Left renal cortex interstitium (tissue), 4 donors: Measurements from ENCODE around the gene SLFN11. TPM values are rescaled to one million over a fixed set of nuclear protein-coding genes. Genes with fewer than 3 reads are reported as not detected.
"Not testable (repeated sequence)": the region's sequence is repeated elsewhere in the genome, so short reads cannot be mapped to it uniquely, and the experiment has no call there.

Source experiments
- DNase-seq, 4 donors: peaks; one replicate each; pipeline ENCODE4 v3.0.0-alpha.2; 2013; ENCODE audit warnings: low read depth in 4 of 4, low spot score in 2 of 4, missing footprints in 1 of 4
- polyA plus RNA-seq, 4 donors: library from polyadenylated mRNA; unstranded; fragments of 120-200 nt; gene quantifications; one replicate each; pipeline ENCODE4 v1.2.1, GENCODE V29; 2013; ENCODE audit not compliant: insufficient read length in 4 of 4

Gene SLFN11, protein sequence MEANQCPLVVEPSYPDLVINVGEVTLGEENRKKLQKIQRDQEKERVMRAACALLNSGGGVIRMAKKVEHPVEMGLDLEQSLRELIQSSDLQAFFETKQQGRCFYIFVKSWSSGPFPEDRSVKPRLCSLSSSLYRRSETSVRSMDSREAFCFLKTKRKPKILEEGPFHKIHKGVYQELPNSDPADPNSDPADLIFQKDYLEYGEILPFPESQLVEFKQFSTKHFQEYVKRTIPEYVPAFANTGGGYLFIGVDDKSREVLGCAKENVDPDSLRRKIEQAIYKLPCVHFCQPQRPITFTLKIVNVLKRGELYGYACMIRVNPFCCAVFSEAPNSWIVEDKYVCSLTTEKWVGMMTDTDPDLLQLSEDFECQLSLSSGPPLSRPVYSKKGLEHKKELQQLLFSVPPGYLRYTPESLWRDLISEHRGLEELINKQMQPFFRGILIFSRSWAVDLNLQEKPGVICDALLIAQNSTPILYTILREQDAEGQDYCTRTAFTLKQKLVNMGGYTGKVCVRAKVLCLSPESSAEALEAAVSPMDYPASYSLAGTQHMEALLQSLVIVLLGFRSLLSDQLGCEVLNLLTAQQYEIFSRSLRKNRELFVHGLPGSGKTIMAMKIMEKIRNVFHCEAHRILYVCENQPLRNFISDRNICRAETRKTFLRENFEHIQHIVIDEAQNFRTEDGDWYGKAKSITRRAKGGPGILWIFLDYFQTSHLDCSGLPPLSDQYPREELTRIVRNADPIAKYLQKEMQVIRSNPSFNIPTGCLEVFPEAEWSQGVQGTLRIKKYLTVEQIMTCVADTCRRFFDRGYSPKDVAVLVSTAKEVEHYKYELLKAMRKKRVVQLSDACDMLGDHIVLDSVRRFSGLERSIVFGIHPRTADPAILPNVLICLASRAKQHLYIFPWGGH
- 10 to 100 TPM in 3 of 4 donors, 1 to 10 TPM in 1; 8.7 to 19.1 (median 11.3) TPM for polyA plus RNA-seq

DNA sequence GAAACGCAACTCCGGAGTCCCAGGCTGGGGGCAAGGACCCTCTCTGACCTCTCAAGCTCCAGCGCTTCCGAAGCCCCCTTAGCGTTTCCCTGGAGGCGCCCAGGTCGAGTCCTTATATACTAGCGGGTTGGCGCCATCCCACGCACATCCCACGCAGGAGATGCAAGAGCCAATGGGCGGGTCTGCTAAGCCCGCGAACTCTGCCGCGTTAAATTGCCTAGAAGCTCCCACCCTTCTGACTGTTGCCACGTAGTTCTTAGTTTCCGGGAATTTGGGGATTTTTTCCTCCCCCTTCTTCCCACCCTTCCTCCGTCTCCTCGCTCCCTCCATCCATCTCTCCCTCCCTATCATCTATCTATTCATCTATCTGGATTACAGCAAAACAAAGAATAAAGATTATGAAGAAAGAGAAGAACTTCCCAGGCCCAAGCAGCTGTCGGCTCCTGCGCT, at the start of gene SLFN11:
Gene SLFN11, minus strand, starts transcription at position 88 of the 450 bp plus-strand sequence. CDS start 9,814 bp downstream, outside the sequence.
- DNase-seq = peak in 3 of 4 donors; percentile 11 to 34 (median 29)

DNA sequence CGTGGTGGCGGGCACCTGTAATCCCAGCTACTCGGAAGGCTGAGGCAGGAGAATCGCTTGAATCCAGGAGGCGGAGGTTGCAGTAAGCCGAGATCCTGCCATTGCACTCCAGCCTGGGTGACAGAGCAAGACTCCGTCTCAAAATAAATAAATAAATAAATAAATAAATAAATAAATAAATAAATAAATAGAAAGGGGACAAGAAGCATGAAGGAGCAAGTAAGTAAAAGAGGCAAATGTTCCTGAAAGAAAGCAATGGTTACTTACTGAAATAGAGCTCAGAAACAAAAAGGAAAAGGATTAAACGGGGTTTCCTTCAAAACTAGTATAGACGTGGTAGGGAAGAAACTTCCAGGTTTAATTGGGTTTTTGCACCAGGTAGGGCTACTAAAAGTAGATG, 47.6 kb upstream of the SLFN11 start:
- DNase-seq = not testable (repeated sequence)

DNA sequence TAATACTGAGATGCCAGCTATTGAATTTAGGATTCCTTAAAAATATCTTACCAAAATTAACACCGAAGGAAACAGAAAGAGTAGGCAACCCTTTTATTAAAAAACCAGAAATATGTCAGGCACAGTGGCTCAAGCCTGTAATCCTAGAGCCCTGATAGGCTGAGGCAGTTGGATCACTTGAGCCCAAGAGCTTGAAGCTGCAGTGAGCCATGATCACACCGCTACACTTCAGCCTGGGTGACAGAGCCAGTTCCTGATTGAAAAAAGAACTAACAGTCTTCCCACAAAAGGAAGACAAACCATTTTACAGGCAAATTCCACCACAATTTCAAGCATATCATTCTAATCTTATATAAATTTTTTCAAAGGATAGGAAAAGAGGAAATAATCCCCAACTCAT, 43.2 kb upstream of the SLFN11 start:
- no peak for DNase-seq

DNA sequence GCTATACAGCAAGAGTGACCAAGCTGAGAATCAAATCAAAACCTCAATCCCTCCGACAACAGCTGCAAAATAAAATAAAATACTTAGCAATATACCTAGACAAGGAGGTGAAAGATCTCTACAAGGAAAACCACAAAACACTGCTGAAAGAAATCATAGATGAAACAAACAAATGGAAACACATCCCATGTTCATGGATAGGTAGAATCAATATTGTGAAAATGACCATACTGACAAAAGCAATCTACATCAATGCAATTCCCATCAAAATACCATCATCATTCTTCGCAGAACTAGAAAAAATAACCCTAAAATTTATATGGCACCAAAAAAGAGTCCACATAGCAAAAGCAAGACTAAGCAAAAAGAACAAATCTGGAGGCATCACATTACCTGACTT, 41.3 kb upstream of the SLFN11 start:
- not testable (repeated sequence) for DNase-seq

DNA sequence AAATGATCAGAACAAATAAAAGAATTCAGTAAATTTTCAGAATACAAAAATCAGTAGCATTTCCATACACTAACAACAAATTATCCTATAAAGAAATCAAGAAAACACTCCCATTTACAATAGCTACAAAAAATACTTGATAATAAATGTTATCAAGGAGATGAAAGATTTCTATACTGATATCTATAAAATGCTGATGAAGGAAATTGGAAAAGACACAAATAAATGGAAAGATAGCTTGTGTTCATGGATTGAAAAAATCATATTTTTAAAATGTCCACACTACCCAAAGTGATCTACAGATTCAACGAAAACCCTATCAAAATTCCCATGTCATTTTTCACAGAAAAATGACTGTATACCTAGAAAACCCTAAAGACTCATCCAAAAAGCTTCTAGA, 40.8 kb upstream of the SLFN11 start:
- no peak for DNase-seq

DNA sequence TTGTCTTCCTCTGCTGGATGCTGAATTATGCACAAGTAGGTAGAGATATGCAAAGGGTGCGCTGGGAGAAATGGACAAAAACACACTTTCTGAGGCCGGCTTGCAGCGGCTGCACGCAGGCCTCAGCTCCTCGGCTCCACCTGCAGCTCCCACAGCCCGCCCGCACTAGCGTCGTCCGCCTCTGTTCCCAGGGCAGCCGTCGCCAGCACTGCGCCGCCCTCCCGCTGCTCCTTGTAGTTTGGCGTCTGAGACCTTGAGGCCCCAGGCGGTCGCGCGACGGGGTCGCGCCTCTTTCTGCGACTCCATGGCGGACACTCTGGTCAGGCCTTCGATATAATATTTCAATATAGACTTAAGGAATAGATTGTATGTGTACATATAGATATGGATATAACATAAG, 34.1 kb upstream of the SLFN11 start:
- no peak for DNase-seq

DNA sequence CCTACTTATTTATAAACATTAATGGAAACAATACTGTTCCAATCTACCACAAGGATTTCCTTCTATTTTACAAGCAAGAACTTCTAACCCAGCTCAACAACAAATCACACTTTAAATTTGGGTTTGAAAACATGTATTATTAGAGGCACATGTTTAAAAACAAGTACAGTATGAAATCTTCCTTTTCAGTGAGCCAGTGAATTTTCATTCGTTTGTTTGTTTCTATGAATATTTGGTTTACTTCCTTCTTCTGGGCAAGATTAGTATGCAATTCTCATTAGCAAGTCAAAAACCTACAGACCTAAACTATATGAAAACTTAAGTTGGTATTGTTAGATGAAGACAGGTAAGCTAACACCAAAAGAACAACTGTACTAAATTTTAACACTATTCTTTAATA, 33.1 kb upstream of the SLFN11 start:
- no peak for DNase-seq

DNA sequence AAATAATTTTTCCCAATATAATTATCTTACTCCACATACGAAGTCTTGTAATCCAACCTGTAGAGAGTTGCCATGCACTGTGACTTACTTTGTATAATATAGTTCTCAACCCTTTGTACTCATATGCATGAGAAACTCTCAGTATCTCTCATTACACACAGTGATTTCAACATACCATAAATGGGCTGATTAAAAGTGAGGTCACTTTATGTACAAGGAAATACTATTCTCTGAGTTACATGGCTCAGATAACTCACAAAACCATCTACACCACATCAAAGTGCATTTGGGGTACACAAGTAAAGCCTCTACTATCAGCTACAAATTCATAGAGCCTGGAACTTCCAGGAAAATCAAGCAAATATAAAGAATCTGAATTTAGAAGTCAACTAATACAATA, 30.9 kb upstream of the SLFN11 start:
- no peak for DNase-seq

DNA sequence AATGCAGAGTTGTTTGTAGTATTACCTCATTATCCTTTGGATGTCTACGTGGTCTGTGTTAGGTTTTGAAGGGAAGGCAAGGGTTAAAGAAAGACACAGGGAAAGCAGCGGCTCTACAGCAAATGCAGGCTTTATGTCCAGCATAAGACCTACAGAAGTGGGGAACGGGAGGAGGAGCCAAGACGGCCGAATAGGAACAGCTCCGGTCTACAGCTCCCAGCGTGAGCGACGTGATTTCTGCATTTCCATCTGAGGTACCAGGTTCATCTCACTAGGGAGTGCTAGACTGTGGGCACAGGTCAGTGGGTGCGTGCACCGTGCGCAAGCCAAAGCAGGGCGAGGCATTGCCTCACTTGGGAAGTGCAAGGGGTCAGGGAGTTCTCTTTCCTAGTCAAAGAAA, 20.4 kb upstream of the SLFN11 start:
- not testable (repeated sequence) for DNase-seq

DNA sequence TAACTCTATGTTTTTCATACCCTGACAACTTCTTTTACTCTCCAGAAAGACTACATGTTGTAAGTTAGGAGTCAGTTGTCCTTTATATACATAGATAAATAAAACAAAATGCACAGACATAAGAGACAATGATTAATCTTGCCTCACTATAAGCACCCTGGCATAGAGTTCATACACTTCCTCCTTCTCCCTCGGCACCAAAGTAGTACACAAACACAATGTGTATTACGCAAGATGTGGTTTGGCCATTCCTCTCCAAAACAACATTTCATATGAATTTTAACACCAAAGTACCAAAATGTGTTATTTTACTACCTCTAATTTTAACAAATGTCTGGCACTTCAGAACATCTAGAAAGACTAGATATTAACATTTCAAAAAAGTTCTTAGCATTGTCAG, 17.2 kb upstream of the SLFN11 start:
- DNase-seq = no peak

DNA sequence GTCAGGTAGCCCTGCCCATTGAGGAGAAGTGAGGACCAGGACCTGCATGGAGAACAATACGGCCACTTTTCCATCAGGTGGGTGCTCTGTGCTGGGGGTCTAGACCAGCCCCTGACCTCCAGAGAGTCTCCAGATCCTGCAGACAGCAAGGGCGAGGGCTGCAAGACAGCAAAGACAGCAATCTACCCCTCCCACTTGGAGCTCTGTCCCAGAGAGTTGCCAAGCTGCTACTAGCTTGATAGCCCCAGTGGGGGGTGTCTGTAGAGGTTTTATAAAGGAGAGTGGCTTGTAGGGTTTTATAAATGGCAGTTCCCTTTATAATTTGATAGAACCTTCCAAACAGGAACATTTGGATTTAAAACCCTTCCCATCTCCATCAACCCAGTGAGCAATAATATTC, 16.7 kb upstream of the SLFN11 start:
- DNase-seq = no peak

DNA sequence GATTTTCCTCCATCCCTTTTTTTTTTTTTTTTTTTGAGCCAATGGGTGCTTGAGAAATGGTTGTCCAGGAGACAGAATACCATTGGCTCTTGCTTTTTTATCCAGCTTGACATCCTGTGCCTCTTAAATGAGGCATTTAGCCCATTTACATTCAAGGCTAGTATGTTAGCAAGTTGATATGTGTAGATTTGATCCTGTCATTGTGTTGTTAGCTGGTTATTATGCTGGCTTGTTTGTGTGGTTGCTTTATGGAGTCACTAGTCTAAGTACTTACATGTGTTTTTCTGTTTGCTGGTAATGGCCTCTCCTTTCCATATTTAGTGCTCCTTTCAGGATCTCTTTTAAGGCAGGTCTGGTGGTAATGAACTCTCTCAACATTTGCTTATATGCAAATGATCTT, 14.1 kb upstream of the SLFN11 start:
- DNase-seq = no peak

DNA sequence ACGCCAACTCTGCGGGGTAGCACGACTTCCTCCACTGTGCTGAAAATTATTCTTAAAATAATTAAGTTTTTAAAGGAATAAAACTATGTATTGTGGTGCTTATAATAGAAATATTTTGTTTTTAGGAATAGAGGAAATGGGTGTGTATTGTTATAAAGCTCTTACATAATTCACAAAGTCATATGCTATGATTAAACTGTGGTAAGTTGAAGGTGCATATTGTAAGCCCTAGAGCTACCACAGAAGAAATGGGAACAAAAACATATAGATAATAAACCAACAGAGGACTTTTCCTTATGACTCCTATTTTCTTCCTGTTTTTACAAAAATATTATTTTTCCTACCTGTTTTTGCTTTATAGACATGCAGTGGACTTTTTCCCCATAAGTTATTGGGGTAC, 4.3 kb upstream of the SLFN11 start:
- no peak for DNase-seq

DNA sequence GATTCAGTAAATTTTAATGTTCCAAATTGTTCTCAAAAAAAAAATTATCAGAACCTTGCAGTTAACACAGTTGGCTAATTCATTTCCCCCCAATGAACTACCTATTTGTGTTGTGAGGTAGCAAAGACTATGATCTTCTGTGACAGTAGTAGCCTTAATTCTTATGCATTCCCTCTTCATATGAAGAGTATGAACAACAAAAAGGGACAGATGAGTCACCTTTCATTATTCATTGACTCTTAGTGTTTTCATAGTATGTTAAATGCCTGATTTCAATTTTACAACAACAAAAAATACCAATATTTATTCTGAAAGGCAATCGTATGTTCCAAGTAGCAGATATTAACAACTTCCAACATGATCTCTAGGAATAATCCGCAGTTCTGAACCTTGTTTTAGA, 3.6 kb upstream of the SLFN11 start:
- no peak for DNase-seq

DNA sequence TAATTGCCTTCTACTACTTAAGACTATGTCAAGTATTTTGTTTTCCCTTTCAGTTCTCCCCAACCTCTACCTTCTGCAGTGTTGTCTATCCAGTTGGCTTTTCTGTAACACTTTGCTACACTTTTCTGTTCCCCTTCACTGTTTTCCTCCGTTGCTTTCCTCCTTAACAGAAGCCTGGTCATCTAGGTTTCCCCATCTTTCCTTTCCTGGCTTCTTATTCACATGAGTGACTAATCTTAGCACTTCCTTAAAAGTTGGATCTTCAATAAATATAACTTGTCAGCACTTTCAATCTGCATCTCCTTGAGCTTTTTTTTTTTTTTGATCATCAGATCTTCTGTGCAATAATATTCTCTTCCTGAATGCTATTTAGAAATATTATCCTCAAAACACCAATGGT, 2.8 kb upstream of the SLFN11 start:
- DNase-seq = no peak

DNA sequence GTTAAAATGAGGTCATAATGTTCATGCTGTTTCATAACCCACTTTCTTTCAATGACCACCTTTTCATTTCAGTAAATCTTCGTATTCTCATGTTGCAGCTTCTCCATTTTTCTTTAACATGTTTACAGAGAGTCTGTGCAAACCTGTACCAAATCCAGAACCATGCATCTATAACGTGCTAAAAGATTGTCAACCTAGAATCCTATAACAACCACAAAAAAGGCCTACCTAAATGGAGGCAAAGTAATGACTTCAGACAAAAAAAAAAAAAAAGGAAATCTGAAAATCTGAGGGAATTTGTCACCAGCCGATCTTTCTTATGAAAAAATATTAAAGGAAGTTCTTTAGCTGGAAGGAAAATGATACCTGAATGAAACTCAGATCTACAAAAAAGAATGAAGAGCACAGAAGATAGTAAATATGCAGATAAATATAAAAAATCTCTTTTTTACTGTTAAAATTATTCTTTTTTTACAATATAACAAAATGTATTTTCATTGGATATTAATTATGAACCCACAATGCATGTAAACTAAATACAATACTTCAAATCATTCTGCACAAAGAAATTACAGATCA, 1.4 kb upstream of the SLFN11 start:
- DNase-seq = peak in 2 of 4 donors; percentile 28 to 37

DNA sequence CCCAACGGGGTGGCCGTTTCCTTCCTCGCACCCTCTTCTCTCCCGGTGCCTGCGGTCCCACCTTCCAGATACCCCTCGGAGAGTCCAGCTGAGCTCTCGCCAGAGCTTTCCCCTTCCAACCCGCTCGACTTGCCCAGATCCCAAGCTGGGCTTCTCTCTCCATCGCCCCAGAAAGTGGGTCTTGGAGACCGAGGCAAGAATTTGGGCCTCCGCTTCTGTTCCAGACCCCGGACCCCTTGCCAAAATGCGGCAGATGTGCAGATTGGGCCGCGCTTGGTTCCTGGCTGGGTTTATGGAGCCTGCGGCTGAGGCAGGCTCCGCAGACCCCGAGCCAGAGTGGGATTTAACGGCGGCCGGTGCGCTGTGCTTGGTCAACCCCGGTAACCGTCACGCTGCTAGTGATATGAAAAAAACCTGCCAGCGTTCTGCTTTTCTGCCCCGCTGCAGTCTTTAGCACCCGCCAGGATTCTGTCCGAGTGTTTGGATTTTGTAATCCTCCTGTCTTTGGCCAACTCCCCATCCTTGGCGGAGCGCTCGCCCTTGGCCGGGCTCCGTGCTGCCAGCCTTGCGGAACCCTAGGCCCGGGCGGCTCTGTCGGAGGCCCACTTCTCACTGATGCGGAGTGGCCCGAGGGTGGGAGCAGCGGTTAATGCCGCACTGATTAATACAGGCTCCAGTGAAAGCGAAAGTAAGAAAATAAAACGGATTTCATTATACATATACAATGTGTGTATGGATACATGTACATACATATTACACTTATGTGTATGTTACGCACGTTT, 754 bp upstream of the SLFN11 start:
- DNase-seq = peak in 3 of 4 donors; percentile 28 to 36 (median 31)

DNA sequence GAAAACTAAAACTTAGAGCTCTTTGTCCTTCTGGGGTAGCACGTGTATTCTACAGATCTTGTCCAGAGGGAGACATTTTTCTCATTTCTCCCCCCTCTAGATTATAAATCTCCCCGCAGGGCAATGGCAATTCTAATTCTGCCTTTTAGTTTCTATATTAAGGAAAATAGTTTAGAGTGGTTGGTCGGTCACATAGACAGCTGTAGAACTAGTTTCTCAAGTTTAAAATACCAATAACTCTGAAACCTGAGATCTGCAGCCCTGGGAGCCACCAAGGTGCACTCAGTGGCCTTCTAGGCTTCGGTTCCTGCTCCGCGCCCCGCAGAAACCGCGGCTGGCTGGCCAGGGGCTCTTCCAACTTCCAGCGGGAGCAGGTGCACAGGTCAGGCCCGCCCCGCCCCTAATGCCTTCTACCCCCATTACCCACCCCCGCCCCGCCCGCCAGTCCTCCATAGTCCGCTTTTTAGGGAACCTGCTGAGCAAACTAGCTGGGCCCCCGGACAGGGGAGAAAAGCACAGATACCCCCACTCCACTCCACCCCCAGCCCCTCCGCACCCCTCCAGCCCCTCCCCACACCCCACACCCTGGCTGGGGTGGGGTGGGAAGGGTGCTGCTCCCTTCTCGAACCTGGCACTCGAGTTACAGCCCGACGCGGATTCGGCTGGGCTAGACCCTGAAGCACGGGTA, 431 bp downstream of the SLFN11 start:
- peak in 1 of 4 donors; percentile 19 for DNase-seq

DNA sequence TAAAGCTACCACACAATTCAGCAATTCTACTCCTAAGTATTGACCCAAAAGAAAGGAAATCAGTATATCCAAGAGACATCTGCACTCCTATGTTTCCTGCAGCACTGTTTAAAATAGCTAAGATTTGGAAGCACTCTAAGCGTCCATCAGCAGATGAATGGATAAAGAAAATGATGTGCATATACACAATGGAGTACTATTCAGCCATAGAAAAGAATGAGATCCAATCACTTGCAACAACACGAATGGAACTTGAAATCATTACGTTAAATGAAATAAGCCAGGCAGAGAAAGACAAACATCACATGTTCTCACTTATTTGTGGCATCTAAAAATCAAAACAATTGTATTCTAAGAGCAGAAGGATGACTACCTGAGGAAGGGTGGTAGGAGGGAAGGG, 1.5 kb downstream of the SLFN11 start:
- DNase-seq = no peak
